Neural progenitor cell (in vitro differentiated cells): ENCODE results near the gene FNDC4. TPM values are rescaled to one million over a fixed set of nuclear protein-coding genes. Genes with fewer than 3 reads are reported as not detected.

Experiments used
- DNase-seq: peaks from one replicate; pipeline ENCODE4 v3.0.0-alpha.2; 2016; ENCODE audit warnings: low spot score
- H2AFZ ChIP-seq: fragments of 200-600 bp; sonication (generic); replicated peaks from 2 replicates; pipeline ENCODE4 v1.6.1; 2016; ENCODE audit warnings: antibody characterized with exemption
- H3F3A ChIP-seq: fragments of 200-600 bp; sonication (generic); 2 replicates; pipeline ENCODE4 v1.6.1; 2016; ENCODE audit warnings: antibody characterized with exemption, low read depth
- H3K27ac ChIP-seq: fragments of 200-600 bp; sonication (generic); 2 replicates; pipeline ENCODE4 v1.5.1; 2016; ENCODE audit warnings: mild to moderate bottlenecking
- H3K27me3 ChIP-seq: fragments of 200-600 bp; sonication (generic); 2 replicates; pipeline ENCODE4 v1.6.1; 2016; ENCODE audit warnings: mild to moderate bottlenecking, moderate library complexity
- H3K36me3 ChIP-seq: fragments of 200-600 bp; sonication (generic); 2 replicates; pipeline ENCODE4 v1.5.1; 2016
- H3K4me1 ChIP-seq: fragments of 200-600 bp; sonication (generic); 2 replicates; pipeline ENCODE4 v1.6.1; 2016; ENCODE audit warnings: mixed run types
- H3K4me2 ChIP-seq: fragments of 200-600 bp; sonication (generic); 2 replicates; pipeline ENCODE4 v1.6.1; 2016
- H3K4me3 ChIP-seq: fragments of 200-600 bp; sonication (generic); 2 replicates; pipeline ENCODE4 v1.5.1; 2016
- H3K79me2 ChIP-seq: fragments of 200-600 bp; sonication (generic); 2 replicates; pipeline ENCODE4 v1.6.1; 2016; ENCODE audit warnings: low read depth
- H3K9ac ChIP-seq: fragments of 200-600 bp; sonication (generic); 2 replicates; pipeline ENCODE4 v1.6.1; 2016
- H3K9me3 ChIP-seq: fragments of 200-600 bp; sonication (generic); 2 replicates; pipeline ENCODE4 v1.5.1; 2016; ENCODE audit warnings: low read depth
- H4K20me1 ChIP-seq: fragments of 200-600 bp; sonication (generic); 2 replicates; pipeline ENCODE4 v1.6.1; 2016; ENCODE audit warnings: low read depth
- H3K27ac Mint-ChIP-seq: 3 replicates; pipeline ENCODE4 v1.8.0; 2021; ENCODE audit warnings: mixed read lengths
- H3K27me3 Mint-ChIP-seq: 2 replicates; pipeline ENCODE4 v1.8.0; 2022; ENCODE audit warnings: low read depth, mild to moderate bottlenecking, inconsistent platforms, moderate library complexity, mixed read lengths; ENCODE audit not compliant: insufficient read depth
- H3K36me3 Mint-ChIP-seq: 3 replicates; pipeline ENCODE4 v1.8.0; 2021; ENCODE audit warnings: mixed read lengths
- H3K4me1 Mint-ChIP-seq: 3 replicates; pipeline ENCODE4 v1.8.0; 2021; ENCODE audit warnings: mixed read lengths
- H3K4me3 Mint-ChIP-seq: 3 replicates; pipeline ENCODE4 v1.8.0; 2021; ENCODE audit warnings: mild to moderate bottlenecking, moderate library complexity, mixed read lengths
- H3K9me3 Mint-ChIP-seq: 3 replicates; pipeline ENCODE4 v1.8.0; 2020; ENCODE audit warnings: mixed read lengths
- EZH2 ChIP-seq: fragments of 200-600 bp; sonication (generic); IDR thresholded peaks from 2 replicates; pipeline ENCODE4 v1.6.1; 2017; ENCODE audit warnings: antibody characterized with exemption, mild to moderate bottlenecking, moderate library complexity
- EZH2phosphoT487 ChIP-seq: fragments of 200-600 bp; sonication (generic); IDR thresholded peaks from 2 replicates; pipeline ENCODE4 v1.6.1; 2017; ENCODE audit warnings: antibody characterized with exemption
- total RNA-seq: library from RNA; depleted of rRNA; stranded (reverse); fragments of >200 nt; gene quantifications from 2 replicates; pipeline ENCODE4 v1.2.3, GENCODE V29; 2015; ENCODE audit warnings: low replicate concordance
- TF ChIP-seq, protein P1 (sequence below): fragments of 200-600 bp; sonication (generic); IDR thresholded peaks from 2 replicates; pipeline ENCODE4 v1.5.1; 2017; ENCODE audit warnings: antibody characterized with exemption, mild to moderate bottlenecking

The FNDC4 gene
- total RNA-seq, 1 donor from 2014 or later = 6.2 TPM

DNA sequence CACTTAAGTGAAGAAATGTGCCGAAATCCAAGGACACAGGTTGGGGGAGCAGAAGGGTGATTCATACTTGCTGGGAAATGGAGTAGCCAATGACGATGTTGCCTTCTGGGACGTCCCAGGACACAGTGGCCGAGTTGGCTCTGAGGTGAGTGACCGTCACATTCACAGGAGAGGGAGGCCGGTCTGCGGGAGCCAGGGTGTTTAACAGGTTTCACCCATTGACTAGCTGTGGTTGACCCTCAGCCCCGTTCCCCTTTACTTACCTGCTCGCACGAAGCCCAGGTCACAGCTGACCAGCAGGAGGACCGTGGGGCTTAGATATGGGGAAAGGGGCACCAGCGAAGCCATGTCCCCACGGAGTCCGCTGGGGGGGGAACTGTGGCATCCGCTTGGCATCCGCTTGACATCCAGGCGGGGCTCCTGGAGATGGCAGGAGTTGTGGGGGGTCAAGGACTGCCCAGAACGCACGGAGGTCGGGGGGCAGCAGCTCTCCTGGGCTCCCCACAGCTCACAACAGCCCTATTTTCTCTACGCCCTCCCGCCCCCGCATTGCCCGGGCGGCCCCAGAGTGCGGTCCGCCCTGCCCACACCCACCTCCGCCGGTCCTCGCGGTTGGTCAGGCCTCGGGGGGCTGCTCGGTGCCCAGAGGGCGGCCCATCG lies 586 bp downstream of the FNDC4 start:
- Histone ChIP-seq H2AFZ (peak overlapping the region; percentile 100), H3K9me3 (no peaks in the 10 kb centered on the region), H3K27me3 (peaks cover 54% of the 10 kb centered on the region), H3K4me1 (no peaks in the 10 kb centered on the region), H3F3A (peaks cover 11% of the 10 kb centered on the region), H3K36me3 (no peaks in the 10 kb centered on the region), H4K20me1 (no peaks in the 10 kb centered on the region), H3K4me2 (peak overlapping the region; percentile 96), H3K27ac (no peak overlapping the region), H3K9ac (peak overlapping the region; percentile 40), H3K79me2 (no peaks in the 10 kb centered on the region), H3K4me3 (peak overlapping the region; percentile 95)
- Mint-ChIP-seq H3K36me3 (peaks cover 6% of the 10 kb centered on the region), H3K9me3 (no peaks in the 10 kb centered on the region), H3K4me1 (peaks cover 18% of the 10 kb centered on the region), H3K27ac (no peak overlapping the region), H3K4me3 (peak overlapping the region; percentile 83), H3K27me3 (peaks cover 28% of the 10 kb centered on the region)
- peak; percentile 42 for DNase-seq
- TF ChIP-seq EZH2 (no peak), EZH2phosphoT487 (no peak)
- TF ChIP-seq, protein P1, sequence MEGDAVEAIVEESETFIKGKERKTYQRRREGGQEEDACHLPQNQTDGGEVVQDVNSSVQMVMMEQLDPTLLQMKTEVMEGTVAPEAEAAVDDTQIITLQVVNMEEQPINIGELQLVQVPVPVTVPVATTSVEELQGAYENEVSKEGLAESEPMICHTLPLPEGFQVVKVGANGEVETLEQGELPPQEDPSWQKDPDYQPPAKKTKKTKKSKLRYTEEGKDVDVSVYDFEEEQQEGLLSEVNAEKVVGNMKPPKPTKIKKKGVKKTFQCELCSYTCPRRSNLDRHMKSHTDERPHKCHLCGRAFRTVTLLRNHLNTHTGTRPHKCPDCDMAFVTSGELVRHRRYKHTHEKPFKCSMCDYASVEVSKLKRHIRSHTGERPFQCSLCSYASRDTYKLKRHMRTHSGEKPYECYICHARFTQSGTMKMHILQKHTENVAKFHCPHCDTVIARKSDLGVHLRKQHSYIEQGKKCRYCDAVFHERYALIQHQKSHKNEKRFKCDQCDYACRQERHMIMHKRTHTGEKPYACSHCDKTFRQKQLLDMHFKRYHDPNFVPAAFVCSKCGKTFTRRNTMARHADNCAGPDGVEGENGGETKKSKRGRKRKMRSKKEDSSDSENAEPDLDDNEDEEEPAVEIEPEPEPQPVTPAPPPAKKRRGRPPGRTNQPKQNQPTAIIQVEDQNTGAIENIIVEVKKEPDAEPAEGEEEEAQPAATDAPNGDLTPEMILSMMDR = no peak

DNA sequence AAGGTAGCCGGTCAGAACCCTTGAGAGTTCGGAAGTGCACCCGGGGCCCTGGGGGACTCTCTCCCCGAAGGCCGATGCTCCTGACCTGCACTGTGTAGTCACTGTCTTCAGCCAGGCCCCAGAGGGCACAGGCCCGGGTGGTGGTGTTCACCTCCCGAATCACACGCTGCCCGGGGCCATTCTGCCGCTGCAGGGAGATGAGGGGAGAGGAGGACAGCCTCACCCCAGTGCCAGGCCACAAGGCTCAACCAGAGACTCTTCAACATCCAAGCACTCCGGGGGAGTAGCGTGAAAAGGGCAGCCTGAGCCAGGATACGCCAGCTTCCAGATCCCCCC lies 1.1 kb downstream of the FNDC4 start:
- H3K9me3 ChIP-seq = no peaks in the 10 kb centered on the region
- H3K4me3 ChIP-seq = peak overlapping the region; percentile 95
- Mint-ChIP-seq H3K9me3 (no peaks in the 10 kb centered on the region), H3K36me3 (peaks cover 6% of the 10 kb centered on the region), H3K27me3 (peaks cover 28% of the 10 kb centered on the region), H3K4me1 (peaks cover 22% of the 10 kb centered on the region), H3K4me3 (peak overlapping the region; percentile 83), H3K27ac (no peak overlapping the region)
- H3K36me3 ChIP-seq = no peaks in the 10 kb centered on the region
- no peaks in the 10 kb centered on the region for H3K4me1 ChIP-seq
- no peak overlapping the region for H3K27ac ChIP-seq
- peak overlapping the region; percentile 96 for H3K4me2 ChIP-seq
- no peak overlapping the region for H3K9ac ChIP-seq
- no peaks in the 10 kb centered on the region for H4K20me1 ChIP-seq
- no peak for DNase-seq
- H3K27me3 ChIP-seq = peaks cover 51% of the 10 kb centered on the region
- H2AFZ ChIP-seq = peak overlapping the region; percentile 100
- peaks cover 11% of the 10 kb centered on the region for H3F3A ChIP-seq
- H3K79me2 ChIP-seq = no peaks in the 10 kb centered on the region
- TF ChIP-seq EZH2 = no peak
- TF ChIP-seq, protein P1 = no peak
- TF ChIP-seq EZH2phosphoT487 = no peak

- Histone ChIP-seq H3K27me3 (peaks cover 39% of the 10 kb centered on the region), H3K9me3 (no peaks in the 10 kb centered on the region), H3F3A (peaks cover 11% of the 10 kb centered on the region), H2AFZ (no peak overlapping the region), H3K4me1 (no peaks in the 10 kb centered on the region), H3K36me3 (no peaks in the 10 kb centered on the region), H4K20me1 (no peaks in the 10 kb centered on the region), H3K4me2 (no peak overlapping the region), H3K9ac (no peak overlapping the region), H3K27ac (no peak overlapping the region), H3K4me3 (no peak overlapping the region), H3K79me2 (no peaks in the 10 kb centered on the region)
- Mint-ChIP-seq H3K27me3 (peaks cover 25% of the 10 kb centered on the region), H3K27ac (no peak overlapping the region), H3K4me1 (peaks cover 27% of the 10 kb centered on the region), H3K4me3 (peak overlapping the region; percentile 30), H3K9me3 (no peaks in the 10 kb centered on the region), H3K36me3 (peaks cover 6% of the 10 kb centered on the region)
- TF ChIP-seq, protein P1 = no peak
- no peak for TF ChIP-seq EZH2phosphoT487
- no peak for TF ChIP-seq EZH2
- DNase-seq = no peak
Measured at GRCh38 chr2:27492557-27492956, 2.4 kb downstream of the FNDC4 start.
